Left renal pelvis (tissue), 4 donors: ENCODE data around the gene APRT. TPM values are rescaled to one million over a fixed set of nuclear protein-coding genes. Genes with fewer than 3 reads are reported as not detected.

Source experiments
- DNase-seq, 4 donors: peaks; one replicate each; pipeline ENCODE4 v3.0.0-alpha.2; 2013; ENCODE audit warnings: low read depth in 4 of 4, low spot score in 3 of 4
- polyA plus RNA-seq, 4 donors: library from polyadenylated mRNA; unstranded; fragments of 120-200 nt; gene quantifications; one replicate each; pipeline ENCODE4 v1.2.1, GENCODE V29; 2013; ENCODE audit not compliant: insufficient read length in 4 of 4

The APRT gene
- polyA plus RNA-seq, 4 donors, result 57.9 to 122 (median 80.7) TPM

DNA sequence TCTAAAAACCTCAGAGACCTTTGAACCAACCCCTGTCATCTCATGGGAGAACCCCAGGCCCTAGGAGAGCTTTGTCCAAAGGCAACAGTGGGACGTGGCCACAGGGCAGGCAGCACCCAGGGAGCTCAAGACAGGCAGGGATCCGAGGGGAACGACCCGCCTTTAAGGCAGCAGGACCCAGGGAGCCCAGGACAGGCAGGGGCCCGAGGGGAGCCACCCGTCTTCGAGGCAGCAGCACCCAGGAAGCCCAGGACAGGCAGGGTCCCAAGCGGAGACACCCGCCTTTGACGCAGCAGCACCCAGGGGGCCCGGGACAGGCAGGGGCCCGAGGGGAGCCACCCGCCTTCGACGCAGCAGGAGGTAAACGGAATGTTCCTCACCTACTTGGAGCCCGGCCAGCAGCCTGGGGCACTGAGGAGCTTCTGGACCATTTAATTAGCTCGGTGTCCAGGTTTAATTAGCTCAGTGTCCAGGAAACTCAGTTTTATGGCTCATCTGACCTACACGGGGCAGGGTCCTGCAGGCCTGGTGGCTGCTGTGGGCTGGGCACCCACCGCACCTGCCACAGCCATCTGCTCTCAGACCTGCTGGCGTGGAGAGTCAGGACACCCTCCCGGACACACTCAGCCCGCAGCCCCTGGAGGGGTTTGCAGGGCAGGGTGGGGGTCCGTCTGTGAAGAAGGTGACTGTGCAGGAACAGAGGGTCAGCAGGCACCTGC, 51.1 kb downstream of the APRT start:
- no peak for DNase-seq

DNA sequence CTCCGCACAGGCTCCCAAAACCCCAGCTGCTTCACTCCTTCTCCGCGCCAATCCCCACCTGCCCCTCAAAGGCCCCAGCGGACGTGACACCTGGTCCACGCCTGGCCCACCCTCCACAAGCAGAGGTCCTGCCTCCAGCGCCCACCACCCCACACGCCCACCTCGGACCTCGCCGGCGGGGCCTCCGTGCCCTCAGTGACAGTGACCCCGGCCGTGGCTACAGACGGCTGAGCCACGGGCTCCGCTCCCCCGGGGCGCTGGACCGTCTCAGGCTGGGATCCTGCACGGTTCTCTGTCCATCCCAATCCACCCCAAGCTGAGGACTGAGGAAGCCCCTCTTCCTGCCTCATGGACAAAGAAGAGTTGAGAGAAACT, 51.8 kb downstream of the APRT start:
- no peak for DNase-seq

Other genes starting within 250 kb of the APRT start
- gene ZC3H18, start 241.5 kb downstream of the APRT start, polyA plus RNA-seq, result 10 to 100 TPM; 34.3 to 48.6 (median 35.2) TPM
- not detected for gene IL17C, start 173.4 kb downstream of the APRT start, polyA plus RNA-seq
- gene CYBA, start 160.9 kb downstream of the APRT start, polyA plus RNA-seq, result 100 to 1,000 TPM in 3 of 4 donors, 10 to 100 TPM in 1; 46.1 to 160 (median 103) TPM
- gene MVD, start 148.8 kb downstream of the APRT start, polyA plus RNA-seq, result 10 to 100 TPM; 21.9 to 38.9 (median 27.4) TPM
- gene SNAI3, start 125.4 kb downstream of the APRT start, polyA plus RNA-seq, result under 1 TPM; 0.50 to 0.87 (median 0.61) TPM
- gene RNF166, start 105.5 kb downstream of the APRT start, polyA plus RNA-seq, result 10 to 100 TPM; 13.3 to 24.8 (median 20.5) TPM
- gene CTU2, start 105.4 kb downstream of the APRT start, polyA plus RNA-seq, result 10 to 100 TPM; 10.5 to 17.0 (median 11.6) TPM
- gene PIEZO1, start 26.7 kb downstream of the APRT start, polyA plus RNA-seq, result 10 to 100 TPM; 25.6 to 46.9 (median 36.0) TPM
- 10 to 100 TPM in 3 of 4 donors, 1 to 10 TPM in 1; 9.8 to 20.9 (median 12.0) TPM for gene CDT1, start 8.1 kb downstream of the APRT start, polyA plus RNA-seq
- gene GALNS, start 45.0 kb upstream of the APRT start, polyA plus RNA-seq, result 10 to 100 TPM; 19.8 to 26.7 (median 22.1) TPM
- gene TRAPPC2L, start 45.2 kb upstream of the APRT start, polyA plus RNA-seq, result 10 to 100 TPM; 57.9 to 91.5 (median 77.5) TPM
- not detected for gene PABPN1L, start 54.7 kb upstream of the APRT start, polyA plus RNA-seq
- 1 to 10 TPM; 2.7 to 3.5 (median 3.2) TPM for gene CBFA2T3, start 165.3 kb upstream of the APRT start, polyA plus RNA-seq